ENCODE data around the gene CEP44.
A peak's percentile ranks its signal among the peaks of the same experiment; 100 is the strongest.
"Not testable (repeated sequence)": the region's sequence is repeated elsewhere in the genome, so short reads cannot be mapped to it uniquely, and the experiment has no call there.

CEP44 gene

DNA sequence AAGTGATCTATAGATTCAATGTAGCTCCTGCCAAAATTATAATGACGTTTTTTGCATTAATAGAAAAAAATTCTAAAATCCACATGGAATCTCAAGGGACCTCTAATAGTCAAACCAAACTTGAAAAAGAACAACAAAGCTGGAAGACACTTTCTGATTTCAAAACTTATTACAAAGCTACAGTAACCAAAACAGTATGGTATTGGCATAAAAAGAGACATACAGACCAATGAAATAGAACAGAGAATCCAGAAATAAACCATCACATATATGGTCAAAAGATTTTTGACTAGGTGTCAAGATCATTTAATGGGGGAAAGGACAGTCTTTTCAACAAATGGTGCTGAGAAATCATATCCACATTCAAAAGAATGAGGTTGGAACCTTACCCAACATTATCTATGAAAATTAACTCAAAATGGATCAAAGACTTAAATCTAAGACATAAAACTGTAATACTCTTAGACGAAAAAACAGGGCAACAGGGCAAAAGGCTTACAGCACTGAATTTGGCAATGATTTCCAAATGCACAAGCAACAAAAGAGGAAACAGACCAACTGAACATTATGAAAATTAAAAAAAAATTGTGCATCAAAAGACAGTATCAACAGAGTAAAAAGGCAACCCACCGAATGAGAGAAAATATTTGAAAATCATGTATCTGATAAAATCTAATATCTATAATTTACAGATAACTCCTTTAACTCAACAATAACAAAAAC, 4.1 kb upstream of the CEP44 start:
- no peak for DNase-seq (ENCODE audit: low read depth)

DNA sequence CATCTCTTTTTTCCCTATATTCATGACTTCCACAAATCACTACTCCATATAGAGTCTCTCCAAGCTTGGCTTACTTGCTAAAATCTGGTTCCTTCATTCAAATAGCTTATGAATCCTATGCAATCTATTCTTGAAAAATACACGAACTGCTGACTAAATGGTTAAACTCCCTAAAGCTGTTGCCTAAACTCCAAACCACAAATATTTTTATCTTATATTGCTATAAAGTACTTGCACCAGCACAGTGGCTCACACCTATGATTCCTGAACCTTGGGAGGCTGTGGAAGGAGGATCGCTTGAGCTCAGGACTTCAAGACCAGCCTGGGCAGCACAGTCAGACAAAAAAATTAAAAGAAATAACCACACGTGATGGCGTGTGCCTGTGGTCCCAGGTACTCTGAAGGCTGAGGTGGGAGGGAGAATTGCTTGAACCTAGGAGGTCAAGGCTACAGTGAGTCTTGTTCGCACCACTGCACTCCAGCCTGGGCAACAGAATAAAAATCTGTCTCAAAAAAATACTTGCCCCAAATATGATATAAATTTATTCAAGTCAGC, 2.5 kb upstream of the CEP44 start:
- no peak for DNase-seq (ENCODE audit: low read depth)

DNA sequence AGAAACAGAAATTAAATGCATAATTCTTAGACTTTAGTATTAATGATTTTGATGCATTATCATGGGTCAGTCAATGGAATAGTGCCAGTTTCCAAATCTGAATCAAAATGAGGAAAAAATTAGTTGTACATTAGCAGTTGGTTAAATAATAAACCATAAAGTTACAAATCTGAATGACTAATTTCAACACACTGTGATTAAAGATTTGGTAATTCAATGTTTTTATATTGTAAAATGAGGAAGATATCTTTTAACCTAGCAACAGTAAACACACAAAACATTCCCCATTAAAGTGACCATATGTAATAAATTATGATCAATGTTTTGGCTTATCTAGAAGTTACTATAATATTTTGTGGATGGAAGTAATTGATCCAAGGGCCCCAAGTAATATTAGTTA, 1.8 kb upstream of the CEP44 start:
- DNase-seq (ENCODE audit: low read depth) = no peak

DNA sequence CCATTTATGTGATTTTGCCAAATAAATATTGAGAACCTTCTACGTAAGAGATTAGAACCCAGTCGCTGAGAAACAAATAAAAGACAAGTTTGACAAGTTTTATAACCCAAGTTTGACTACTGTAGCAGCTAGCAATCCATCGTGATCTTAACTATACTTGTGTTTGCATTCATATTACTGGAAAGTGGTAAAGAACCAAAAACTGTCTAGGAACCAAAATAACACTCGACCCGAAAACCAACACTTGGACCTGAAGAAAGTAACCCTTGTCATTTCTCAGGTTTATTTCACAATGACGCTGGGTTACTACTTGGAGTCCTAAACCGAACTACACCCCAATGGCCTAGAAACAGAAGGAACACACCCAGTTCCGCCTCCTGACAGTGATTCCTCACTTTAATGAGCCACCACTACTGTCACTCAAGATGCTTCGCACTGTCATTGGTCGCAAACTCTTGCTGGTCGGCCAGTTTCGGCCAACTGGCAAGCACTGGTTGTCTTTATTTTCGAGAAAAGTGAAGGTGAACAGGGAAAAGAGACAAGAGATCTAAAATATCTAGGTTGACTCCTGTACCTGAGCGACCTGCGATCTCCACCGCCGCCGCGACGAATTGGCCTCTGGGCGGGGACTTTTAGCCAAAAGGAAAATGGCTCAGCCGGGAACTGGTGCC, 740 bp upstream of the CEP44 start:
- peak; percentile 90 for DNase-seq (ENCODE audit: low read depth)

DNA sequence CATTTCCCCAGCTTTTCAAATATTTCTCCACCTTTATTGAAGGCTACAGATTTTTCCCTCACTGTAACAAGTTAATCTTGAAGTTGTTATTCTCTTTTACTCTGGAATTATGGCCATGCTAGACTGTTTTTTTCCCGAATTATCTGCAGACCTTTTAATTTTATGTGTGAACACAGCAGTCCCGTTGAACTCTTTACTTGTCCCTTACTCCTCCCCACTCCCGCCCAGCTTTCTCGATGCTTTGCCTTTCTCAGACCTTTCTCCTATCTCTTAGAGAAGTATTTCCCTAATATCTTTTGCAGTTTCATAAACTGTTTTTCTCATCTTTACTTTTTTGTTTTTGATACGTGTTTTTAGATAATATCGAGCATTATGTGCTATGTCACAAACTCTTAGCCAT, 776 bp downstream of the CEP44 start:
- no peak for DNase-seq (ENCODE audit: low read depth)

DNA sequence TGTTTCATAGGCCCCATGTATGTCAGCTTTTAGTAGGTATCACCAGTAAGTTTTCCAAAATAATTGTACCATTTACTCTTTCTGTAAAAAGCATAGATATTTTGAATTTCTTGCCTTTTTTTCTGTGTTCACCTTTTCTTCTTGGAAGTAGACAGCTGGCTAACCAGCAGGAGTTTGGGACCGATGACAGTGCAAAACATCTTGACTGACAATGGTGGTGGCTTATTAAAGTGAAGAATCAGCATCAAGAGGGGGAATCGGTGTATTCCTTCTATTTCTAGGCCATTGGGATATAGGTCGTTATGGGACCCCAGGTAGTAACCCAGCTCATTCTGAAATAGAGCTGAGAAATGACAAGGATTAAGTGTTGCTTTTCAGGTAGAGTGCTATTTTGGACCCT, 3.2 kb downstream of the CEP44 start:
- DNase-seq (ENCODE audit: low read depth) = no peak

DNA sequence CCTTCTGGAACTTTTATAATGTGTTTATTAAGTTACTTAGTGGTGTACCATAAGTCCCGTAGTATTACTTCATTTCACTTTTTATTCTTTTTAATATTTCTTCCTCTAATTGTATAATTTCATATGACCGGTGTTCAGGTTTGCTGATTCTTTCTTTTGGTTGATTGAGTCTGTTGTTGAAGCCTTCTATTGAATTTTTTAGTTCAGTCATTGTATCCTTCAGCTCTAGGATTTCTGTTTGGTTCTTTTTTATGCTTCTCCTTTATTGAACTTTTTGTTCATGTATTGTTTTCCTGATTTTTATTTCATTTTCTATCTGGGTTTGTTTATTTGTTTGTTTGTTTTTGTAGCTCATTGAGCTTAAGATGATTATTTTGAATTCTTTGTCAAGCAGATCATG, 8.8 kb downstream of the CEP44 start:
- no peak for DNase-seq (ENCODE audit: low read depth)

DNA sequence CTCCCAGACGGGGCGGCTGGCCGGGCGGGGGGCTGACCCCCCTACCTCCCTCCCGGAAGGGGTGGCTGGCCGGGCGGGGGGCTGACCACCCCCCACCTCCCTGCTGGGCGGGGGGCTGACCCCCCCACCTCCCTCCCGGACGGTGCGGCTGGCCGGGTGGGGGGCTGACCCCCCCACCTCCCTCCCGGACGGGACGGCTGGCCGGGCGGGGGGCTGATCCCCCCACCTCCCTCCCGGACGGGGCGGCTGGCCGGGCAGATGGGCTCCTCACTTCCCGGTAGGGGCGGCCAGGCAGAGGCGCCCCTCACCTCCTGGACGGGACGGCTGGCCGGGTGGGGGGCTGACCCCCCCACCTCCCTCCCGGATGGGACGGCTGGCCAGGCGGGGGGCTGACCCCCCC, 10.9 kb downstream of the CEP44 start:
- not testable (repeated sequence) for DNase-seq (ENCODE audit: low read depth)

DNA sequence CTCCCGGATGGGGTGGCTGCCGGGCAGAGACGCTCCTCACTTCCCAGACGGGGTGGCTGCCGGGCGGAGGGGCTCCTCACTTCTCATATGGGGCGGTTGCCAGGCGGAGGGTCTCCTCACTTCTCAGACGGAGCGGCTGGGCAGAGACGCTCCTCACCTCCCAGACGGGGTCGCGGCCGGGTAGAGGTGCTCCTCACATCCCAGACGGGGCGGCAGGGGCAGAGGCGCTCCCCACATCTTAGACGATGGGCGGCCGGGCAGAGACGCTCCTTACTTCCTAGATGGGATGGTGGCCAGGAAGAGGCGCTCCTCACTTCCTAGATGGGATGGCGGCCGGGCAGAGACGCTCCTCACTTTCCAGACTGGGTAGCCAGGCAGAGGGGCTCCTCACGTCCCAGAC, 11.4 kb downstream of the CEP44 start:
- DNase-seq (ENCODE audit: low read depth) = not testable (repeated sequence)

DNA sequence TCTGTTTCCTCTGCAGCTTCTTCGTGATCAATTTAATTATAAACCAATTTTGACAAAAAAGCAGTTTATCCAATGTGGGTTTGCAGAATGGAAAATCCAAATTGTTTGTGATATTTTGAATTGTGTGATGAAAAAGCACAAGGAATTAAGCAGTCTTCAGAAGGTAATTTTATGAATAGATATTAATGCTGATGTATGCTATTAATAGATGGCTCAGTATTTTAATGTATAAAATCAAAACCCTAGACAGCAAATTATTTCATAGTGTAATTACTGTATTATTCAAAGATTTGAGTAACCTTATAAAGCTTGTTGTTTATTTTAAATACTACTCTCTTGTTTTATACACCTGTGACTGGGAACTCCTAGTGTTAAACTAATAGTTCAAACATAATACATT, 20.0 kb downstream of the CEP44 start:
- no peak for DNase-seq (ENCODE audit: low read depth)

DNA sequence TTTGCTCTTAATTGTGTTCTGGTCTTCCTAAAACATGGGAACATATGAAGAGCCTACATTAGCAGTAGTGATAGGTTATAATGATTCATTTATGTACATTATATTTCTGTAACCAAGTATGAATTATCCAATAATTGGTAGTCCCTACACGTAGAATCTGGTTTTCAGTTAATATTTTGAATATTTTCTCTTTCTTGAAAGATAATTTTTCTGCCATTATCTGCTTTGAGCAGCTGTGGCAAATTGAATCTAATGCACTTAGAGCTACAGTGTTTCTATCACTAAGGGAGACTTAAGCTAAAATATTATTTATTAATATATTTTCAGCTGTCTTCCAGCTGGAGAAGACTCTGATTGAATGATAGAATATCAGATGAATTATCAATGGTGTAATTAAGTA, 21.0 kb downstream of the CEP44 start:
- no peak for DNase-seq (ENCODE audit: low read depth)

DNA sequence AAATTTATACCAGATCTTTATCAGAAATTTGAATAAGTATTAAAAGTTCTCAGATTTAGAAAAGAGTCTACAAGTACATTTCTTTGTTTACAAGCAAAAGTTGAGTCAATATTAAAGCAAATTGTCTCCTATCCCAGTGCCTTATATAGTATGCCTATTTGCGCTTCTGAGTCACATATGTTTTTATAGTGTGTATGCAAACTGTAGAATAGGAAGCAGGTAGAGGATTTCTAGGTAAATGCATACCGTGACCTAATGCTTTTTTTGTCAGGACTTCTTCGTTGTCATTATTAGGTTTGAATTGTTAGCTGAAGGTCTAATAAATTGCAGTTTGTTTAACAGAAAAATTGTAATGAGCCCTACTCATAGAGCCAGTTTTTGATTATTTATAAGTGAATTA, 22.2 kb downstream of the CEP44 start:
- DNase-seq (ENCODE audit: low read depth) = no peak

DNA sequence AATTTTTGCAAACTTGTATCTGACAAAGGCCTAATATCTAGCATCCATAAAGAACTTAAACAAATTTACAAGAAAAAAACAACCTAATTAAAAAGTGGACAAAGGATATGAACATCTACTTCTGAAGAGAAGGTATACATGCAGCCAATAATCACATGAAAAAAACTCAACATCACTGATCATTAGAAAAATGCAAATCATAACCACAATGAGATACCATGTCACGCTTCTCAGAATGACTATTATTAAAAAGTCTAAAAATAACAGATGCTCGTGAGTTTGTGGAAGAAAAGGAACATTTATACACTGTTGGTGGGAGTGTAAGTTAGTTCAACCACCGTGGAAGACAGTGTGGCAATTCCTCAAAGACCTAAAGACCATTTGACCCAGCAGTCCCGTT, 24.0 kb downstream of the CEP44 start:
- no peak for DNase-seq (ENCODE audit: low read depth)

DNA sequence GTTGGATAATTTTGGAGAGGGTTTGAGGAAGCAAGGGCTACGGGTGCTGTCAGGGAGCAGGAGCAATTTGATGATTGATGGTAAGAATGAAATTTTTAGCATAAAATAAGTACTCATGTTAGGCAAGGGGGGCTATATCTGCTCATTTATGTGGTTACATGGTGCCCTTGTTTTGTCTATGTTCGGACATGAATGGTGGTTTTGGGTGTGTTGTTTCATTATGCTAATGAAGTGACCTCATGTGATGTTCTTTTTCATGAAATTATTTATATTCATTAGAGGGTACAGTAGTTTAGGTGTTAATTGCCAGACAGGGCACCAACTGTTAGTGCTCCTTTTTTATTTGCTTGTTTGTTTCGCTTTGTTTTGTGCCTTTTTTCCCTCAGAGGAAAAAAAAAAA, 29.3 kb downstream of the CEP44 start:
- DNase-seq (ENCODE audit: low read depth) = no peak

DNA sequence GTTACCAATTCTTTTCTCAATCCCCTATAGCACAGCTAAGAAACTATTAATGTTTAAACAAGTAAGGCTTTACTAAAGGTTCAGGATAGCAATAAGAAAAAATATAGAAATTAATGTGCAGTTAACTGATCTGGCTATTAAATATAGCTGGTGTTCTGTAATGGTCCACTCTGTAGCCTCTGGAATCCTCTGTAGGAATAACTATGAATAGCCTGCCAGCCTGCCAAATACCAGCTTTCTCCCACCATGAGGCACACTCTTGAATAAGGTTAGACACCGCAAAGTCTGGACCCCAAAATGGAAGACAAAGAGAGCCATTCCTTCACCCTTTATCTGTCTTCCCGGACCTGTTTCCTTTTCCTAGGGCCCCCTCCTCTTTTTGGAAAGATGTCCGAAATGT, 30.6 kb downstream of the CEP44 start:
- DNase-seq (ENCODE audit: low read depth) = no peak

DNA sequence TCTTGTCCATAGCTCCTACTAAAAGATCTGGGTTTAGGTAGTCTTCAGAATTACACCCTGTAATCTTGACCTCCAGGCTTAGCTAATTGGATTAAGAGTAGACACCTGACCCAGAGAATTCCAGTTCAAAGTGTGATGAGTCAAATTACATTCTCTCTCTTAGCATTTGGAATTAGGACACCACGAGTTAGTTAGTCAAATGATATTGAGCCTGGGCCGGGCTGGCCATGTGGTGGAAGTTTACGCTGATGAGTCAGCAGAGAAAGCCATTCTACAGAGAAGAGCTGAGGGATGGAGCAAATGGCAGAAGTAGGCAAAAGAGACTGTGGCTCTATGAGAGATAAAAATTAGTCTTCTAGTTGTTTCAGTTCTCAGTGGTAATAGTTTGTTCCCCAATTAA, 31.1 kb downstream of the CEP44 start:
- DNase-seq (ENCODE audit: low read depth) = peak; percentile 16

DNA sequence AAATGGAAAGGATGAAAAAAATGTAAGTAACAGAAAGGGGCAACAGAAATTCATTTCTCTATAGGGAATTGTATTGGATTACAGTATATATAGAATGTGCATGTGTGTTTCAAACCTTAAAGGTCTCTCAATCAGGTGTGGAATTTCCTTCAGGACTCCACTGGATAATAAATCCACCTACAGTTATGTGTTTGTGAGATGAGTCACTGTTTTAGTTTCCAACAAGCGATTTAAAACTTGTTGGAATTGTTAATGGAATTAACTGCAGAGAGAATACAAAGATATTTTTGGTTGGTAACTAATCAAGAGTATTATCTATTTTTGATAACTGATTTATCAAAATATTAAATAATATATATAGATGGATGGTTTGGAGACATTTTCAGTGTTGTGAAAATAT, 32.8 kb downstream of the CEP44 start:
- no peak for DNase-seq (ENCODE audit: low read depth)

DNA sequence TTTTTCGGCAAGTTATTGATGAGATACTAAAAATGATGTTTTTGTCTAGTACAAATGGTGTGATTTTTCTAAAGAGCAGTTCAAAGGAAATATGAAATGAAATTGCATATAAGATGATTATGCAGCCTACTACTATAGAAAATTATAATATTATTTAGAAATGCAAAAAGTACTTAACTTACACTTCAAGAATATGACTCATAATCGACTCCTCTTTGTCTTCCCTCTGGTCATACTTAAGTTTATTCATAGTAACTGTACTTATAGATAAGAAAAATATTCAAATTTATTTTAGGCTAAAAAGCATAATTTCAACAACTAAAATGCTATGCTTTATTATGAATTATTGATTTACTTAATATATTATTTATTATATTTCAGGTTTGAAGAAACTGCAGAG, 33.2 kb downstream of the CEP44 start:
- no peak for DNase-seq (ENCODE audit: low read depth)

DNA sequence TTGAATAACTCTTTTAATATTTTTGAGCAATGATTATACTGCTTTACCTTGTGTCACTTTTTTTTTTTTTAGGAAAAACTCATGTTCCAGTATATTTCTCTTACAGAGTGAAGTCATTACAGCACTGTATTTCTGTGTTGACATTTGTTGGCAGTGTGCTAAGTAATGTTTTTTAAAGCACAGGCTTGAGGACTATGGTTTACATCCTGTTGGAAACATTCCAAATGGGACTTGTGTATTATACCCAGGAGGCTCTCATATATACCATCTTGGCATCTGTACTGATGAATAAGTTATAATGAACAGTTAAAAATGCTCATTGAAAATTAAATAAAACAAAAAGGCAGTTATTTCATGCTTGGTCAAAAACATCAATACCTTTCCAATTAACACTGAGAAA, 33.8 kb downstream of the CEP44 start:
- DNase-seq (ENCODE audit: low read depth) = no peak

DNA sequence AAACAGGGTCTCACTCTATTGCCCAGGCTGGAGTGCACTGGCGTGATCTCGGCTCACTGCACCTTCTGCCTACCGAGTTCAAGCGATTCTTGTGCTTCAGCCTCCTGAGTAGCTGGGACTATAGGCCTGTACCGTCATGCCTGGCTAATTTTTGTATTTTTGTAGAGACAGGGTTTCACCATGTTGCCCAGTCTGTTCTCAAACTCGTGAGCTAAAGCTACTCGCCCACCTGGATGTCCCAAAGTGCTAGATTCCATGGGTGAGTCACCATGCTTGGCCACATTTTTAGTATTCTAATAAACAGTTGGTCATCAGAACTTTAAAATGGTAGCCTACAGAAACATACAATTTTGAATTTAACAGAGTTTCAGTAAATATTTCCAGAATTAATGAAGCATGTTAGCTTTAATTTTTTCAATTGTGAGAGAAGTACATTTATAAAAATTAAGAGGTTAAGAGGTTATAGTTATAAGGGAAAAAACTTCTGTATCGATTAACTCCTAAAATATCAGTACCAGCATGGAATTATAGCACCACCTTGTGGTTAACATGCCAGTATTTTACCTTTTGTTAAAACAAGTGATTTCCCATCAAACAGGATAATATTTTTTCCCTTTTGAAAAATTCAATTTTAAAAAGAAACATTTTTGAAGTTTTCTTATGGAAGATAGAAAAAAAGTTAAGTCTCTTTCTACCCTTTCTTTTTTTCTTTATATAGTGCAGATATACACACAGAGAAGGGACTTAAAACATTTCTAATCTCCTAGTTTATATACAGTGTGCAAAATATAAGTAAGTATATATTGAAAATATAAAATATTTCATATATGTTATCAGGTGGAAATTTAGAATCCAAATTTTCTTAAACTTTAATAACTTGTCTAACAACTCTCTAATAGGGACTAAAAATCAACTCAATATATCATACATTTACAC, 35.4 kb downstream of the CEP44 start:
- no peak for DNase-seq (ENCODE audit: low read depth)

DNA sequence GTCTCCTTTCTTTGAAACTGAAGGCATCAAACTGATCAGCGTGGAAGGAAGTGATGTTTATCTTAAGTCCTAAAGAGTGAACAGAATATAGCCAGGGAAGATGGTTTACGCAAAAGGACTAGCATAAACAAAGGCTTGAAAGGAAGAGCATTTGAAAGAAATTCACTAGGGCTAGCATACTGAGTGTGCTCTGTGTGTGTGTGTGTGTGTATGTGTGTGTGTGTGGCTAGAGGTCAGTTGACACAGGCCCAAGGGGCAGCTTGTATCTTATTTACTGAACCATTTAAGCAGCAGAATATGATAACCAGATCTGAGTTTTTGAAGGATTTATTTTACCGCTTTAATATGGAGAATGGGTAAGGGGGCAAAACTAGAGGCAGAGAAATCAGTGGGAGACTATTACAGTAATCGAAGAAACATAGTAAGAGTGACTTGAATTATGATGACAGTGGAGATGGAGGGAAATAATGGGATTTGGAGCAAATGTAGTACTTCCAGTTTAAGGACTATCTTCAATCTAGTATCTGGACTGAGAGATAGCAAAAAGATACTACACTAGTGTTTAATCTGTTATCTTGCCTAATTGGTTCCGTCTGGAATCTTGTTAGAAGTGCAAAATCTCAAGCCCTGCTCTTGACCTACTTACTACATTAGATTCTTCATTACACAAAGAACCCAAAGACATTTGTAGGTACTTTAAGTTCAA, 36.9 kb downstream of the CEP44 start:
- no peak for DNase-seq (ENCODE audit: low read depth)

DNA sequence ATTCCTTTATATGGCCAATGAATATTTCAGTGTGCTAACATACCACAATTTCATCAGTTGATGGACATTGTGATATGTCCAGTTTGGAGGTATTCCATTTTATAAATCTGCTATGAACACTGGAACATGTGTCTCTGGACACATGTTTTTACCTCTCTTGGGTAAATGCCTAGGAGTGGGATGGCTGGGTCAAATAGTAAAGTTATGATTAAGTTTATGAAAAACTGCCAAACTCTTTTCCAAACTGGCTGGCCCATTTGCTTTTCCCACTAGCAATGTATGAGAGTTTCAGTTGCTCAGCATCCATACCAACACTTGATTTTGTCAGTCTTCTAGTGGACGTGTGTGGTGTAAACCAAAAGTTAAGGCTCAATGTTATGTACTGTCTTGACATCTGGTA, 40.5 kb downstream of the CEP44 start:
- no peak for DNase-seq (ENCODE audit: low read depth)
